ENCODE measurements around the gene RPL28.

The RPL28 gene

GRCh38 chr19:55385724-55386492, at the start of gene RPL28:
Gene RPL28, plus strand, starts transcription at chr19:55385932. Its CDS starts 426 bp downstream, at chr19:55386358.
- peak; percentile 99 for DNase-seq

- DNase-seq = no peak
These were observed 49.6 kb upstream of the RPL28 start for GRCh38 chr19:55336101-55336500.

- DNase-seq = peak; percentile 100
These were observed 46.4 kb upstream of the RPL28 start, which contains the start of gene KMT5C for GRCh38 chr19:55339105-55339888. Gene KMT5C, plus strand, starts transcription at chr19:55339876. Its CDS starts 2,061 bp downstream, at chr19:55341937.

GRCh38 chr19:55339889-55340783, 45.6 kb upstream of the RPL28 start:
- DNase-seq = peak; percentile 19

- DNase-seq = peak; percentile 45
These were observed 45.0 kb upstream of the RPL28 start for GRCh38 chr19:55340784-55341147.

GRCh38 chr19:55341171-55341588, 44.6 kb upstream of the RPL28 start:
- peak; percentile 82 for DNase-seq

- no peak for DNase-seq
These were observed 43.9 kb upstream of the RPL28 start for GRCh38 chr19:55341595-55342531.

GRCh38 chr19:55344444-55344843, 41.3 kb upstream of the RPL28 start:
- DNase-seq = no peak

- DNase-seq = no peak
These were observed 40.5 kb upstream of the RPL28 start for GRCh38 chr19:55345101-55345817.

- no peak for DNase-seq
These were observed 39.7 kb upstream of the RPL28 start for GRCh38 chr19:55345818-55346724.

- DNase-seq = no peak
These were observed 38.8 kb upstream of the RPL28 start for GRCh38 chr19:55346725-55347441.

- DNase-seq = no peak
These were observed 38.2 kb upstream of the RPL28 start for GRCh38 chr19:55347442-55348009.

- DNase-seq = no peak
These were observed 37.3 kb upstream of the RPL28 start for GRCh38 chr19:55348317-55349034.

GRCh38 chr19:55350620-55351315, 35.0 kb upstream of the RPL28 start:
- no peak for DNase-seq

GRCh38 chr19:55352040-55352439, 33.7 kb upstream of the RPL28 start:
- DNase-seq = no peak

- no peak for DNase-seq
These were observed 33.1 kb upstream of the RPL28 start for GRCh38 chr19:55352549-55353145.

GRCh38 chr19:55353356-55353802, 32.4 kb upstream of the RPL28 start:
- DNase-seq = no peak
